Measurements from ENCODE around the gene KLK1.

DNA sequence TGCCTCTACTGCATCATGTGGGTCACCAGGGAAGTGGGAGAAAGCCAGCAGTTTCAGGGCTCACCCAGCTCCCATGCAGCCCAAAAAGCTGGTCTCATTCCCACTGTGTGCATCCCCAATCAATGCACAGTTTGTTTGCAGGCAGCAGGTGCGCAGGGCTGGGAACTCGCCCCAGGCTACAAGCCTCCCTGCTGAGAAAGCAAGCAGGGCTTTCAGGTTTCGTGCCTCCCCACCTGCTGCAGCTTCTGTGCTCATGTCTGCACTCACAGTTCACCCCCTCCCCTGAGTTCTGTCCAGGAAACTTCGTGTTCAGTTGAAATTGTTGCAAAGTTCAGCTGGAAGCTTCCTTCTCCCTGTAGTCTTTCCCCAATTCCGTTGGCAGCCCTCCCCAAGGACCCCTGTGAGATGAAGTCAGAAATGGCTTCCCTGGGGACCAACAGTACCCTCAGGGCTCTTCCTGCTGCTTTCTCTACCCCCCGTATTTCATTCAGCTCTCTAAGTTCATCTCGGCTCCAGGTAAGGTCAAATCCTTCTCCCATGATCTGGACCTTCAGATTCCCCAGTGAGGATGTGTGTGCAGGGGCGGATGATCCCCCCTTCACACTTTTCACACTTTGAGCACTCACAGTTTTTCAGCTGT, 20.8 kb upstream of the KLK1 start:
- no peak for TF ChIP-seq CTCF (IDR thresholded peaks at IDR 0.05)
- no peak for TF ChIP-seq POLR2A (IDR thresholded peaks at IDR 0.05)
